HG02610 (cell line): ENCODE measurements around the gene RFC5.
A peak's percentile ranks its signal among the peaks of the same experiment; 100 is the strongest.

ENCODE experiments used
- ATAC-seq: cut with Tn5 transposase; IDR thresholded peaks from one replicate; pipeline ENCODE4 v1.9.1; 2021; ENCODE audit warnings: mild to moderate bottlenecking, moderate library complexity; ENCODE audit not compliant: unreplicated experiment

RFC5 gene

DNA sequence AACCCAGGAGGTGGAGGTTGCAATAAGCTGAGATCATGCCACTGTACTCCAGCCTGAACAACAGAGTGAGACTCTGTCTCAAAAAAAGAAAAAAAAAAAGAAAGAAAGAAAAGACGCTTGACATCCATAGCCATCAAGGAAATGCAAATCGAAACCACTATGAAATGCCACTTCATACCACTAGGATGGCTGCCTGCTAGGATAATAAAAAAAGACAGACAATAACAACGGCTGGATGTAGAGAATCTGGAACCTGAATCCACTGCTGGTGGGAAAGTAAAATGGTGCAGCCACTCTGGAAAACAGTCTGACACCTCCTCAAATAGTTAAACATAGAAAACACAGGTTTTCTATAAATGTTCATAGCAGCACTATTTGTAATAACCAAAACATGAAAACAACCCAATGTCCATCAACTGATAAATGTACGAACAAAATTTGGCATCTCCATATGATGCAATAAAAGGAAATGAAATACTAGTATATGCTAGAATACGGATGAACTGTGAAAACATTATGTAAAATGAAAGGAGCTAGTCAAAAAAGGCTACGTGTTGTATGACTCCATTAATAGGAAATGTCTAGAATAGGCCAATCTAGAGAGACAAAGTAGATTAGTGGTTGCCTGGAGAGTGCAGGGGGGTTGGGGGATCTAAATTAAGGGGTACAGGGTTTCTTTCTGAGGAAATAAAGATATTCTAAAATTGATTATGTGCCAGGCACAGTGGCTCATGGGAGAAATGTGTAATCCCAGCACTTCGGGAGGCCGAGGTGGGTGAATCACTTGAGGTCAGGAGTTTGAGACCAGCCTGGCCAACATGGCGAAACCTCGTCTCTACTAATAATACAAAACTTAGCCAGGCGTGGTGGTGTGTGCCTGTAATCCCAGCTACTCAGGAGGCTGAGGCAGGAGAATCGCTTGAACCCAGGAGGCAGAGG, 34.7 kb downstream of the RFC5 start:
- no peak for ATAC-seq

DNA sequence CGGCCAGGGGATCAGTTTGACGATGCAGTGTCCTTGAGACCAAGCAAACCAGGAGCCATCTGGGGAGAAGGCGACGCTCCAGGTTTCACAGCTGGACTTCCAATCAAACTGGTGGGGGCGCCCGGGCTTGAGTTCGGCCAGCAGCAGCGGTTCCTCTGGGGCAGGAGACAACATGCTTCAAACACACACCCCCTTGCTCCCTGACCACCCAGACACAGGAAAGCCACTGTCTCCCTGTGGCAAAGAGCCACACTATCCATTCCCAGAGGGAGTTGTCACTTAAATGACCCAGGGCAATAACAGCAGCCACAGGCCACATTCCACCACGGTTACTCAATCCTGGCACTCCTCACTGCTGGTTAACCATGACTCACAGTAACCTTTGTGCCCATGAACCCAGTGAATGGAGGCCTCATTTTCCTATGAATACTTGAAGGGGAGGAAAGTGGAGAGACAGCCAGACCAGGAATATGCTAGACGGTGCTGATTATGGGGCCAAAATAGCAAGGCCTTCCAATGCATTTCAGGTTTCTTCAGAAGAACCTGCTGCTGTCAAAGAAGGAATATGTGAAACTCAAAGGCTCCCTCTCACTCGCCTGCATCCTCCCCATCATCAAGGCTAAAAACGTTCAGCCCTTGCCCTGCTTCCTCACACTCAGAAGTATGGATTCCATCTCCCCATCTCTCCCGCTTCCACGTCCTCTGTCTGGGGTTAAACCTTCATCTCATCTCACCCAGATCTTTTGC, 36.0 kb downstream of the RFC5 start:
- no peak for ATAC-seq

DNA sequence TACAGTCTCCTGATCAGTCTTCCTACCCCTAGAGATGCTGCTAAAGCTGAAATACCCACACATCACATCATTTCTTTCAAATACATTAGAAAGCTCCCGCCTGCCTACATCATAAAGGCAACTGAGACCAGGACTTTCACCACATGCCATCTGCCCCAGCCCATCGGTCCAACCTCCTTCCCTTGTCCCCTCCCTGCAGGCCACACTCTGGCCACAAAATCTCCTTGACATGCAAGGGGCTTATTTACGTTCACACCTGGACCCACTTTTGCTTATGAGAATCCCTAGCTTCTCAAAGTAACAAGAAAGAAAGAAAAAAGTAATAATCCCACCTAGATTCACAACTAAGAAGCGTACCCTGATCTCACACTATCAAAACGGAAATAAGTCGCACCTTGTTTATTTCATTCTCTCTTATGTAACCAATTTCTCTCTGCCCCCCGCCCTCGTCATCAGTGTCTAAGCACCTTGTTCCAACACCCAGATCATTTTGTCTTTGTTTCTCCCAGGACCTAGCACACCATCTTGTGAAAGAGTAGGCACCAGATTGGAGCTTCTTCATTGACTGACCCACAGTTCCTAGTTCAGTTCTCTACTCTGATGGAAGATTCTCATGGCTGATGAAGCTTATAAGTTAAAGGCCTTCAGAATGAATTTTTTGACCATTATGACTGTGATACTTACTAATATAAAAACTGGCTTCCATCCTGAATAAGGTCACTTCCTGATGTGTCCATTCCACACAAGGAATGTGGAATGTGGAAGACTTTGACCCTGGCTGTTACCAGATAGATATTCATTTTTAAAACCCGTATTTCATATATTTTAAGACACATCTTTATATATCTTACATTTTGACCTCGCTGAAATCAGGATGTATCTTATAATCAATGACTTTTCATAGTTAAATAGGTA, 36.8 kb downstream of the RFC5 start:
- ATAC-seq: no peak

DNA sequence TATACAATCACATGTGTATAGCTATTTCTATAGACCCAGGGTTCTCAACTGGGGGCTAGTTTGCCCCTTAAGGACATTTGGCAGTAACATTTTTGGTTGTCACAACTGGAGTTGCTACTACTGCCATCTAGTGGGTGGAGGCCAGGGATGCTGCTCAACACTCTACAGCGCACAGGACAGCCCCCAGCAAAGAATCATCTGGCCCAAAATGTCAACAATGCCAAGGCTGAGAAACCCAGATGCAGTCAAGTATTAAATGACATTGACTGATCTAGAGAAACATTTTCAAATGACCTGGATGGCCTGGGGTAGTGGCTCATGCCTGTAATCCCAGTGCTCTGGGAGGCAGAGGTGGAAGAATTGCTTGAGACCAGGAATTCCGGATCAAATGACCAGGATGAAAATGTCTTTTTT, 38.6 kb downstream of the RFC5 start:
- ATAC-seq: no peak

DNA sequence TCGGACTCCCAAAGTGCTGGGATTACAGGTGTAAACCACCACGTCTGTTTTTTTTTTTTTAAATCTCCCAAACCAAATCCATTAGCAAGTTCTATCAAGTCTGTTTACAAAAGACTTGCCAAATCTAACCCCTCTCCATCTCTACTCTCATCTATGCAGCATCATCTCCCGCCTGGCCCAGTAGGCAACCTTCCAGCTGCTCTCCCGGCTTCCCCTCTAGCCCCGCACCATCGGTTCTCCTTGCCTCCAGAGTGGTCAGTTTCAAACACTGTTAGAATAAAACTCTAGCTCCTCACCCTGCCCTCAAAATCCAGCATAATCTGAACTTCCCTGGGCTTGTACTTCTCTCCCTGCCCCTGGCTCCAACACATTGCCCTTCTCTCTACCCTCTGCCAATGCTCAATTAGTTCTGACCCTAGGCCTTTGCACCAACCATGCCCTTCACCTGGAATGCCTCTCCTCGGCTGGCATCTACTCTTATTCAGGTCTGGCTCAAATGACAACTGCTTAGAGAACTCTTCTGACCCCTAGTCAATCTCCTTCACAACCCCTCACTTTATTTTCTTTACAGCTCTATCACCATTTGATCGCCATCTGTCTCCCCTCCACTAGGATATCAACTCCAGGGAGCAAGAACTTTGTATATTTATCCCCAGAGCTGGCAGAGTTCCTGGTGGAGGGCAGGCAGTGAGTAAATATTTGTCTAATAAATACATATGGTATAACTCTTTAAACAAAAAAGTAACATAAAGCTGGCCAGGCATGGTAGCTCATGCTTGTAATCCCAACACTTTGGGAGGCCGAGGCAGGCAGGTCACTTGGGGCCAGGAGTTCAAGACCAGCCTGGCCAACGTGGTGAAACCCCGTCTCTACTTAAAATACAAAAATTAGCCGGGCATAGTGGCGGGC, 39.6 kb downstream of the RFC5 start:
- no peak for ATAC-seq

DNA sequence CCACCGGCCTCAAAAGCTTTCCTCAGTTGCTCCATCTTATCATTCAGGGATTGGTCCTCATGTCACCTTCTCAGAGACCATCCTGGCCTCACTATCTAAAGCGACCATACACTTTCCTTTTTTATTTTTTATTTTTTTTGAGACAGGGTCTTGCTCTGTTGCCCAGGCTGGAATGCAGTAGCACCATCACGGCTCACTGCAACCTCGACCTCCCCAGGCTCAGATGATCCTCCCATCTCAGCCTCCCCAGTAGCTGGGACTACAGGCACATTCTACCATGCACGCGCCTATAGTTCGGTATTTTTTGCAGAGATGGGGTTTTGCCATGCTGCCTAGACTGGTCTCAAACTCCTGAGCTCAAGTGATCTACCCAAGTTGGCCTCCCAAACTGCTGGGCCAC, 41.7 kb downstream of the RFC5 start:
- no peak for ATAC-seq

DNA sequence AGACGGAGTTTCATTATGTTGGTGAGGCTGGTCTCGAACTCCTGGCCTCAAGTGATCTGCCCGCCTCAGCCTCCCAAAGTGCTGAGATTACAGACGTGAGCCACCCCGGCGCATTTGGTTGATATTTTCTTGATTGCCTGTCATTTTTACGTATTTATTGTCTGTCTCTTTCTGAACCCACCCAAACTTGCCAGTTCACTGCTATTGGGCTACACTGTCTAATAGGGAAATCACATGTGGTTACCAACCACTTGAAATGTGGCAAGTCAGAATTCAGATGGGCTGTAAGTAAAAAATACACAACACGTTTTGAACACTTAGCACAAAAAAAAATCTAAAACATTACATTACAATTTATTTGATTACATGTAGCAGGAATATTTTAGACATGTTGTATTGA, 42.4 kb downstream of the RFC5 start:
- no peak for ATAC-seq

DNA sequence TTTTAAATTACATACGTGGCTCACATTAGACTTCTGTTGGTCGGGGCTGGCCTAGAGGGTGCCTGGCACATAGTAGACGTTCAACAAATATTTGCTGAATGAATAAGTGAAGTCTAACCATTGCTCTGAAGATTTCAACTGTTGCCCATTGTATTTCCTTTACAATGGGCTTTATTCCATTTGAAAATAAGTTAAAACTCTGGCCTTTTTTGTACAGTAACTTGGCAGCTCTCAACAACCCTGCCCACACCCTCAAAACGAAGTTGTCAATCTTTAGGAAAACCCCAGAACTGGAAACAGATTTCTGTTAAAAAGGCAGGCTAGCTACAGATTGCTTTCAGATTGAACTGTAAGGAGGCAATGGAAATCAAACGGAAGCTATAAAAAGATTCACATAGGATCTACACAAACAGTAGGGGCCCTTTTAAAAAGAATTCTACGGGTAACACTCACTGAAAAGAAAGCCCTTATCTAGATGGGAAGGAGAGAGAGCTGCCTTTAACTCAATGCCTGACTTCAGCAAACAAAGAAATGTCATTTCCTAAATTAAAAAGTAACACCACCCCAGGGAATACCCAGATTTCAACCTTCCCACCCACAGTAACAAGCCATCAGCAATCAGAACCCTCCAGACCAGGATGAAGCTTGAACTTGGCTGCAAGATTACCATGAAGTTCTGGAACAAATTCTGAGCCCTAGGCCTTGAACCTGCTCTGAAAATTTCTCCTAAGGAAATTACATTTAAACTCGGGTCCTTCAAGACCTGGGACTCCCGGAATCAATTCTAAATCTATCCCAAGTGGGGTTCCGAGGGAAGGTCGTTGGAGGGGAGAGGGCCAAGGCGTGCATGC, 43.1 kb downstream of the RFC5 start:
- no peak for ATAC-seq

DNA sequence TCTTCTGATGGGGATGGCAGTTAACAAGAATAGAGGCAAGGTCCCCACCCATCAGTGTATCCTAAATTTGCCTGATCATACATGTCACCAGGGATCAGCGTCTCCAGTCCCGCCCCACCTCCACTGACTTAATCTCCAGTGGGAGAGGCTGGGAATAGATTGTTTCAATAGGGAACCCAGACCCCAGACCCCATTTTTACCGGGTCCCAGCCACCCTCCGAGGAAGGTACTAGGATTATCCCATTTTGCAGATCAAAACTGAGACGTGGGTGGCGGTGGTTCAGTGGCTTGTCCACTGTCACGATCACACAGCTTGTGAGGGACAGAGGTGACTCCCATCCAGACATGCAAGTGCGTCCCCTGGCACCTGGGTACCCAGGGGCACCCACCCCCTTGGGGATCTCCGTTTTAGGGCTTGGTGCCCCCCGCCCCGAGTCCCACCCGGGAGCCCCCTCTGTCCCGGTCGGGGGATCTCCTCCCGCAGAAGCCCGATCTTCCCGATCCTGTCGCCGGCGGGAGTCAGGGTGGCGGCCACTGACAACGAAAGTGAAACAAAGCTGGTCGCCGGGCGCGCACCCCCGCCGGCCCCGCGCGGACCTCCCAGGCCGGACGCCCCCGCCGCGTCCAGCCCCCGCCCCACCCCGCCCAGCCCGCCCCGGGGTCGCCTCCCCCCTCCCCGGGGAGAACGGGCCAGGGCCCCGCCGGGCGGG, 44.0 kb downstream of the RFC5 start:
- peak; percentile 27 for ATAC-seq

DNA sequence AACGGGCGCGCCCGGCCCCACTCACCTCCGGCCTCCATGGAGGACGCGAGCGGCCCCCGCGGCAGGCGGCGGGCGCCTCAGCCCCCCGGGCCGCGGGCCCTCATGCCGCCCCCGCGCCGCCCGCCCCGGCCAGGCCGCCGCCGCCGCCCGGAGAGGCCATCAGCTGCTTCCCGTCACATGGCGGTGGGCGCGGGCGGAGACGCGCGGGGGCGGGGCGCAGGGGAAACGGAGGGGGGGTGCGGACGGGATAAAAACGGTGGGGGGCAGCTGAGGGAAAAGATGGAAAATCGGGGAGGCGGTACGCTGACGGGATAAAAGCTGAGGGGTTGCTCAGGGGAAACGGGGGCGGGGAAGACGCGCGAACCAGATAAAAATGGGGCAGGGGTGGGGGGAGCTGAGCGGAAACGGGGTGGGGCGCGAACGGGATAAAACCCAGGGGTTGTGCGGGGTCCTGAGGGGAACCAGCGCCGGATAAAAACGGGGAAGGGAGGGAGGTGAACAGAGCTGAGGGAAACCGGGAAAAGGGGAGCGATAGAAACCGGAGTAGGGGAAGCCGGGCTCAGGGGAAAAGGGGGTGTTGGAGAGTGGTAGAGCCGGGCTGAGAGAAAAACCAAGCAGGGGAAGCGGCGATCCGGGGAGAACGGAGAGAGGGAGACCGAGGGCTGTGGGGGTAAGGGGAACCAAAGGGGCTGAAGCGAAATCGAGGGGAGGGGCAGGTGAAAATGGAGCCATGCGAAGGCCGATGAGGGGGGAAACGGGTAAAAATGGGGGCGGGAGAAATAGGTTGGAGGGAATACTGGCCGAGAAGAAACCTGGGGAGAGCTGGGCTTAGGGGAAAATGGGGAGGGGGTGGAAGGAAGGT, 44.7 kb downstream of the RFC5 start, which contains the start of gene WSB2:
Gene WSB2, minus strand, starts transcription at position 169 of the 862 bp plus-strand sequence. Its CDS starts 131 bp downstream, at position 38.
- ATAC-seq: peak; percentile 35

DNA sequence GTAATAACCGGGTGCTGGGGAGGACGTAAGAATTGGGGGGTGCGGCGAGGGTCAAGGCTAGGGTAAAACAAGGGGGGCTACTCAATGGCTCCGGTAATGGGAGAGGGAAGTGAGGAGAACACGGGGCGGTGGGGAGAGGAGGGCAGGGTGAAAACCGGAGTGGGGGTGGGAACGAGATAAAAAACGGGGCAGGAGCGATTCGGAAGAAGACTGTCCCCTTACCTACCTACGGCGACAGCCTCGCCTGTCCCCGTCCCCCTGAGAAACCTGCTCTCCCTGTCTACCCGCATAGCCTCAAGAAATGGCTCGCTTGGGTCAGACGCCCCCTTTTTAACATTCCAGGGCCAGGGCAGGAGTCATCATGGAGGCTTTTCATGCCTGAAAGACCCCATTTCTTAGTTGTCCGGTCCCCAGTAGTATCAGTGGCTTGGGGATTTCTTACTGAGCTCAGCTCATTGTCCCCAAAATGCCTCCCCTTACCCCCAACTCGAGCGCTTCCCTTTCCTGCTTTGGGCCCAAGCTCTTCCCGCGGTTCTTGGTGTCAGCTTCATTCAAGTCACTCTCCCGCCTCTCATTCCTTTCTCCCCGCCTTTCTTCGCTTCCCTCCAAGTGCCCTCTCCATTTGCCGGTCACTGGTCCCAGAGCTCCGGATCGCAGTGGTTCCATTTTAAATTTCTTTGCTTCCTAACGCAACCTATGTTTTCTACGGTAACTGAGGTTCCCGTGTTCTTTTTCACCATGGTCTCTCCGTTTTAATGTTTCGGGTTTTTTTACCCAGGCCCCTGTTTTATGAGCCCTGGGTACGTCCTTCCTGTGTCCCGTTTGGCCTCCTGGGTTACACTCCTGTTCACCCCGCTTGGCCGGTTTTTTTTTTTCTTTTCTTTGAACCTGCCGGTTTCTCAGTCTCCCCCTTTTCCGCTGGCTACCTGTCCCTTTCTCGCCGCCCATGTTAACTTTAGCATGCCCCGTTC, 45.7 kb downstream of the RFC5 start:
- ATAC-seq: no peak

DNA sequence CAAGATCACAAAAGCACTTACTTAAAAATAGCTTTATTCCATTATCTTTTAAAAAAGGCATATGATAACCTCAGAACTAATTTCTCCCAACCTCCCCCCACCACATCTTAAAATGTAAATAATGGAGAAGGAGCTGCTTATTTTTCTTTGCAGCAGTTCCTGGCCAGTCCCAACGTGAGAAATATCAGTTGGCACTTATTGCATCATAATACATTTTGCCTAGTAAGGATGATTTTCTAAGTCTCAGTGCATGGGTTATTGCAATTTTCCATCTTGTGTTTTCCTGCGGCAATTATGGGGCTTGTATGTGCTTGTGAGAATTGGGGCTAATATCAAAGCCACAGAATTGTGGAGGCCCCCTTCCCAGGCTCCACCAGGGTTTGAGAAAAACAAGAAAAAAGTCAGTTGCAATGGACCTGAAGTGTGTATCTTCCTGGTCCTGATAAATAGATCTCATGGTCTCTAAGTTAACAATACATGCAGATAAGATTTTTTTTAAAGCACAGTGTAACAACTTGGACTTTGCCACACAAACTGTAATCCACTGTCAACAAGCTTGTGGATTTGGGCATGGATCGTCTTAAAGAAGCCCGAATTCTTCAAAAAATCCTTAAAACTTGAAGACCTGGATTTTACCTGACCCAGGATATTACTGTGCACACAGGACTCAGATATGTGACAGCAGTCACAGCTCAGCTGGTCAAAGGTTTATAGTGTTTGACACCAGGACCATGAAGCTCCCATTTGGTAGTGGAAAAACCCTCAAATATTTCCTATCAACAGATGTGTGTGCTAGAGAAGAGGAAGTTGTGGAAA, 47.3 kb downstream of the RFC5 start:
- no peak for ATAC-seq

DNA sequence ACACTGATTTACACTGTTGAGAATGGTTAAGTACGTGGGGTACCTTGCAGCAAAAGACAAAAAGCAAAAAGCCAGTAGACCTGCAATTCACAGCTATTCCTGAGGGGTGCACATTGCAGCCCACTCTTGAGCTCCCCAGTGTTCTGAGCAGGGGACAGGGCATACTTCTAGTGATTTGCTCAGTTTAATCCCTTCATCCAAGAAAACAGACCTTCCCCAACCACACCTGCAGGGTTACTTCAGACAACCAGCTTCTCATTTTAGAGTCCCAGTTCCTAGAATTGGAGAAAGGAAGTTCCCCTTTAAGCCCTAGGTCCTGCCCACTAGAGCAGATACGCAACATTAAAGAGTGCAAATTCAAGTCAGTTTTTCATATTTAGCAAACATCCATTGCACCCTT, 48.1 kb downstream of the RFC5 start:
- ATAC-seq: no peak

DNA sequence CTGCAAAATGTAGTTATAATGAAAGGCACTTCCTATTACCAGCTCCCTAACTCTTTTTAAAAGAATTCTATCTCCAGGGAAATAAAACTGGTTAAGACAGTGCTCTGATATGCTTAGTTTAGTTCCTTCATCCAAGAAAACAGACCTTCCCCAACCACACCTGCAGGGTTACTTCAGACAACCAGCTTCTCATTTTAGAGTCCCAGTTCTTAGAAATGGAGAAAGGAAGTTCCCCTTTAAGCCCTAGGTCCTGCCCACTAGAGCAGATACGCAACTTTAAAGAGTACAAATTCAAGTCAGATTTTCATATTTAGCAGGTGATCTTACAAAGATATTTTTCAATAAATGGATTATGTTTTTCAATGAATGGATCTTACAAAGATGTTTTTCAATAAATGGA, 48.9 kb downstream of the RFC5 start:
- no peak for ATAC-seq

DNA sequence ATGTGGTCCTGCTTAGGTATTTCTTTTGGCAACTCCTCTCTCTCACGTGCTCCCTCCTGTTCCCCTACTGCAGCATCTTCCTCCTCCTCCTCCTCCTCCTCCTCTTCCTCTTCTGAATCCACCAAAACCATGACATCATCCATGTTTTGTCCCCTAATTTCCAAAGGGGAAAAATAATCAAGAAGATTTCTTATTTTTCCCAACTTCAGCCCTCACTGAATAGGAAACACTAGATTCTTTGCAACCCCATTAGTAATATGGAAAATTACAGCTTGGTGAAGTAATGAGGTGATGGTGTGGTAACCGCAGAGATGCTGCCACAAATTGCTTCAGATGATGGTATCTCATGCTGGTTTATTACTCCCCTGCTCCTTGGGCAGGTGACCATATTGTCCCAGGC, 51.9 kb downstream of the RFC5 start:
- ATAC-seq: no peak
